Glutamatergic neuron (in vitro differentiated cells): ENCODE results near the gene FDX1. TPM values are rescaled to one million over a fixed set of nuclear protein-coding genes. Genes with fewer than 3 reads are reported as not detected.

Experiments used
- DNase-seq: peaks from one replicate; pipeline ENCODE4 v3.0.0; 2022
- H3K27ac Mint-ChIP-seq: one replicate; pipeline ENCODE4 v1.8.0; 2020; ENCODE audit warnings: mild to moderate bottlenecking, mixed read lengths, inconsistent platforms; ENCODE audit not compliant: unreplicated experiment
- H3K27me3 Mint-ChIP-seq: one replicate; pipeline ENCODE4 v1.8.0; 2020; ENCODE audit warnings: mild to moderate bottlenecking, moderate library complexity, mixed read lengths, inconsistent platforms; ENCODE audit not compliant: unreplicated experiment
- H3K36me3 Mint-ChIP-seq: one replicate; pipeline ENCODE4 v1.8.0; 2020; ENCODE audit warnings: mild to moderate bottlenecking, mixed read lengths, inconsistent platforms; ENCODE audit not compliant: unreplicated experiment
- H3K4me1 Mint-ChIP-seq: one replicate; pipeline ENCODE4 v1.8.0; 2020; ENCODE audit warnings: mild to moderate bottlenecking, low read depth, mixed read lengths, inconsistent platforms; ENCODE audit not compliant: unreplicated experiment
- H3K4me3 Mint-ChIP-seq: one replicate; pipeline ENCODE4 v1.8.0; 2020; ENCODE audit warnings: mild to moderate bottlenecking, mixed read lengths, inconsistent platforms; ENCODE audit not compliant: unreplicated experiment
- H3K9me3 Mint-ChIP-seq: one replicate; pipeline ENCODE4 v1.8.0; 2020; ENCODE audit warnings: mild to moderate bottlenecking, moderate library complexity, mixed read lengths, inconsistent platforms; ENCODE audit not compliant: unreplicated experiment
- total RNA-seq: library from RNA; stranded (reverse); fragmentation: NEBNext Ultra II Directional; extraction: Animal tissue kit (Norgen Biotek cat#: 25700); gene quantifications from one replicate; pipeline ENCODE4 v1.2.1, GENCODE V29; 2021; ENCODE audit not compliant: unreplicated experiment
- TF ChIP-seq, protein P1 (sequence below): fragments of 200-600 bp; sonication (generic); IDR thresholded peaks from one replicate; pipeline ENCODE4 v1.5.0; 2021; ENCODE audit not compliant: partially characterized antibody, unreplicated experiment

FDX1 gene
- total RNA-seq, 1 donor from 2014 or later, result 5.4 TPM

DNA sequence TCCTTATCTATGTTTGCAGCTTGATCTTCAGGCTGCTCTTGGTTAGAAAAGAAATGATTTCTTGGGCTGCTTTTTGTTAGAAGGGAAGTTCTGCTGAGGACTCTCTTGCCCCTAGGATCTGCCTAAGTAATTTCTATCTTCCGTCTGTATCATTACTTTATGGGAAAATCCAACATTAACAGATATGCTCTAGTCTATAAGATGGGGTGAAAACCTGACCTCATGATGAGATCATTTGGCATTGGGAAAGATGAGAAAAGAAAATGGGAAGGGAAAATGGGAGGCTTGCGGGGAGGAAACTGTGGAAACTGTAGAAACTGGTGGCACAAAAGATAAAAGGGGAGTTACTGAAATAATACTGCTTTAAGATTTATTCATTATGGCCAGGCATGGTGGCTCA, 63.6 kb downstream of the FDX1 start:
- DNase-seq, result no peak
- Mint-ChIP-seq H3K36me3 (peaks cover 10% of the 10 kb centered on the region), H3K4me1 (no peaks in the 10 kb centered on the region), H3K27me3 (peaks cover 1% of the 10 kb centered on the region), H3K9me3 (no peaks in the 10 kb centered on the region), H3K4me3 (no peak overlapping the region), H3K27ac (no peak overlapping the region)
- TF ChIP-seq, protein P1, sequence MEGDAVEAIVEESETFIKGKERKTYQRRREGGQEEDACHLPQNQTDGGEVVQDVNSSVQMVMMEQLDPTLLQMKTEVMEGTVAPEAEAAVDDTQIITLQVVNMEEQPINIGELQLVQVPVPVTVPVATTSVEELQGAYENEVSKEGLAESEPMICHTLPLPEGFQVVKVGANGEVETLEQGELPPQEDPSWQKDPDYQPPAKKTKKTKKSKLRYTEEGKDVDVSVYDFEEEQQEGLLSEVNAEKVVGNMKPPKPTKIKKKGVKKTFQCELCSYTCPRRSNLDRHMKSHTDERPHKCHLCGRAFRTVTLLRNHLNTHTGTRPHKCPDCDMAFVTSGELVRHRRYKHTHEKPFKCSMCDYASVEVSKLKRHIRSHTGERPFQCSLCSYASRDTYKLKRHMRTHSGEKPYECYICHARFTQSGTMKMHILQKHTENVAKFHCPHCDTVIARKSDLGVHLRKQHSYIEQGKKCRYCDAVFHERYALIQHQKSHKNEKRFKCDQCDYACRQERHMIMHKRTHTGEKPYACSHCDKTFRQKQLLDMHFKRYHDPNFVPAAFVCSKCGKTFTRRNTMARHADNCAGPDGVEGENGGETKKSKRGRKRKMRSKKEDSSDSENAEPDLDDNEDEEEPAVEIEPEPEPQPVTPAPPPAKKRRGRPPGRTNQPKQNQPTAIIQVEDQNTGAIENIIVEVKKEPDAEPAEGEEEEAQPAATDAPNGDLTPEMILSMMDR, result no peak

DNA sequence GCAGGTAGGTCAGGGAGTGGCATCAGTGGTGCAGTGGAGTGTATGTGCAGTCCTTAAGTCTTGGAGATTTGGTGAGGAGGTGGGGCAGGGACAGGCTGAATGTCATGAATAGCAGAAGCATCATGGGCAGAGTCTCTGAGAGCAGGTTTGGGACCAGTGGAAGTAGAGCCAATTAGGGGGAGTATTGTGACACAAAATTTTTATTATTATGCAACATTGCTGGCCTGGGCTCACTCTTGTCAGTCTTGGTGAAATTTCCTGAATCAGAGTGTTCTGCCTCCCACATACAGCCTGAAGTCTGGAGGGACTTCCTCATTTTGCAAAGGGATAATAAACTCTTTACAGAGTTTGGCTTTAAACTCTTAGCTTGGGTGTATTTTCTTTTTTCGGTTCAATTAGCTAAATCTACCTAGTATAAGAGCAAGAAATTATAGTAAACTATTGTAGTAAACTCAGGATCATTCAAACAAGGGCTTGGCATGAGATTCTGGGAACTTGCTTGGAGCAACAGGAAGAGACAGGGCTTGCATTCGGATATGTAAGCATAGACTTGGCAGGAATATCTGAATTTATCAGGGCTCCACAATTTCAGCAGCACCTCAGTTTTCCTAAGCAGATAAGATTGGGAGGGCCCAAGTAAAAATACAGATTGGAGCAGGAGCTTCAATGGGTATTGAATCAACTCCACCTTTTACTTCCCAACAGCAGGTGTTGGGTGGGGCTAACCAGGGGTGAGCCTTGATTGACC, 67.7 kb downstream of the FDX1 start:
- H3K4me3 Mint-ChIP-seq, result no peak overlapping the region

DNA sequence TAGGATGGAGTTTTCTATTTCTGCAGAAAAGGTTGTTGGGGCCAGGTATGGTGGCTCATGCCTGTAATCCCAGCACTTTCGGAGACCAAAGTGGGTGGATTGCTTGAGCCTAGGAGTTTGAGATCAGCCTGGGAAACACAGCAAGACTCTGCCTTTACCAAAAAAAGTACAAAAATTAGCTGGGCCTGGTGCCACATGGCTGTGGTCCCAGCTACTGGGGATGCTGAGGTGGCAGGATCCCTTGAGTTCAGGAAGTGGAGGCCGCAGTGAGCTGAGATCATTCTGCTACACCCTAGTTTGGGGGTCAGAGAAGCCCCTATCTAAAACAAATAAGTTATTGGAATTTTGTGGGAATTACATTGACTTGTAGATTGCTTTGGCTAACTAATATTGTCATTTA, 71.7 kb downstream of the FDX1 start:
- Mint-ChIP-seq H3K27me3 (no peaks in the 10 kb centered on the region), H3K36me3 (no peaks in the 10 kb centered on the region), H3K4me3 (no peak overlapping the region), H3K27ac (no peak overlapping the region), H3K9me3 (no peaks in the 10 kb centered on the region), H3K4me1 (peaks cover 8% of the 10 kb centered on the region)
- DNase-seq, result no peak
- TF ChIP-seq, protein P1, result no peak

More for the DNA sequence above, 67.7 kb downstream of the FDX1 start:
- no peak for DNase-seq
- TF ChIP-seq, protein P1, result no peak
- peaks cover 10% of the 10 kb centered on the region for H3K36me3 Mint-ChIP-seq
- H3K4me1 Mint-ChIP-seq, result no peaks in the 10 kb centered on the region
- no peaks in the 10 kb centered on the region for H3K9me3 Mint-ChIP-seq
- H3K27ac Mint-ChIP-seq, result no peak overlapping the region
- H3K27me3 Mint-ChIP-seq, result no peaks in the 10 kb centered on the region

DNA sequence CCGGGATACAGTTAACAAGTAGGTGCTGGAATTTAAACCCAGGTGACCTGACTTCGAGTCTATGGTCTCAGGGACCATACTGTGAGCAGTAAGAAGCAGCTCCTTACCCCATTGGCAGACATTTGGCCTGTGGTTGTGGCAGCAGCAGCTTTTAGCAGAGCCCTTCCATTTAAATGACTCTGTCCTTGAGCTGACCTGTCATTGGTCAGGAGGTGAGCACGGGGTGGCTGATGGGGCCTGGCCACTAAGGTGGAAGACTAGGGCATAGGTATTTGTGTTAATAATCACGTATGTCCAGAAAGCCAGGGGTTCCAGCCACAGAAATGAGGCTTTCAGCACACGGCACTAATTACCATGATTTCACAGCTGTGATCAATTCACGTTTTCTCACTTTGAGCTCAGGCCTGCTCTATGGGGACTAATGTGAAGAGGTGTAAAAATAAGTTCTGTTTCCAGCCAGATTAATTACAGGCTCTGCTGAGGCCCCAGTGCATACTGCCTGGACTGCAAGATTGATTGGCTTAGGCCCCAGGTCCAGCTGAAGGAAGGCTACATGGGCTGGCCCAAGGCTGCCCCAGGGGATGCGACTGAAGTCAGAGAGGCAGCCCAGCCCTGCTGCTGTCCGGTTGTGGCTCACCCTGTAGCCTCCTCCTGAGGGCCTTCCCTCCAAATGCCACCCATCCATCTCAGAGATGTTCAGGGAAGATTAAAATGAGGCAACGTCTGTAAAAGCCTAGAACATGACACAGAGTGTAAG, 76.0 kb downstream of the FDX1 start:
- Mint-ChIP-seq H3K27ac (no peak overlapping the region), H3K27me3 (no peaks in the 10 kb centered on the region), H3K36me3 (no peaks in the 10 kb centered on the region), H3K4me3 (no peak overlapping the region), H3K9me3 (no peaks in the 10 kb centered on the region), H3K4me1 (peaks cover 8% of the 10 kb centered on the region)
- peak; percentile 66 for DNase-seq
- TF ChIP-seq, protein P1, result no peak

DNA sequence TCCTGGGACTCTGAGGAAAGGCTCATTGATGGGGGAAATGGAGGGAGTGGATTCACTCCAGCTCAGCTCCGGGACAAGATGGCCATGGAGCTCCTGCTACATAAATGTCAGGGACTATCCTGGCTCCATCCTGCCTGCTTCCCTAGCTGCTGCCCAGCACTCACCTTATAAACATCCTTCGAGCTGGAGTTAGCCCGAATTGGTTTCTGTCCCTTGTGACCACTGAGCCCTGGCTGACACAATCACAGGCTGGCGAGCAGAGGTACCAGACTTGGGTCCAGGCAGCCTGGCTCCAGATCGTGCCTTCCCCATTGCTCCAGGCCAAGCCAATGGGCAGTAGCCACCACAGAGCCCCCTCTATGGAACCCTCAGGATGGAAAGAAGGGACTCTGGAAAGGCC, 77.6 kb downstream of the FDX1 start:
- Mint-ChIP-seq H3K27ac (no peak overlapping the region), H3K4me3 (no peak overlapping the region), H3K9me3 (no peaks in the 10 kb centered on the region), H3K36me3 (no peaks in the 10 kb centered on the region), H3K4me1 (peaks cover 8% of the 10 kb centered on the region), H3K27me3 (no peaks in the 10 kb centered on the region)
- TF ChIP-seq, protein P1, result no peak
- no peak for DNase-seq
